ENCODE results near the gene ACOT12. TPM values are rescaled to one million over a fixed set of nuclear protein-coding genes. Genes with fewer than 3 reads are reported as not detected.

Gene ACOT12
- total and polyA plus RNA-seq, 2 of the 13 experiments (the other 11 are each of a cell fraction or from before 2014, with no cell fraction given) = not detected

- no peak for TF ChIP-seq PCBP1 (IDR thresholded peaks at IDR 0.05; ENCODE audit: borderline replicate concordance, low read depth, low read length)
- no peak for TF ChIP-seq ZNF7 (CRISPR knock-in tag; IDR thresholded peaks at IDR 0.05)
- TF ChIP-seq ZBTB44 (CRISPR knock-in tag; IDR thresholded peaks at IDR 0.05) = no peak
- peak; percentile 97 for TF ChIP-seq AHDC1 (CRISPR knock-in tag; IDR thresholded peaks at IDR 0.05; ENCODE audit: borderline replicate concordance)
- TF ChIP-seq MEIS2 (CRISPR knock-in tag; IDR thresholded peaks at IDR 0.05) = peak; percentile 86; the same call in 1 of the 2 replicates
- no peak for TF ChIP-seq REXO4 (CRISPR knock-in tag; IDR thresholded peaks at IDR 0.05; ENCODE audit: borderline replicate concordance)
- no peak for TF ChIP-seq ZFY (CRISPR knock-in tag; IDR thresholded peaks at IDR 0.05)
- TF ChIP-seq ZNF879 (CRISPR knock-in tag; IDR thresholded peaks at IDR 0.05) = no peak
- TF ChIP-seq ZBTB3 (CRISPR knock-in tag; IDR thresholded peaks at IDR 0.05; ENCODE audit: borderline replicate concordance, low read depth) = no peak
- TF ChIP-seq ZNF556 (CRISPR knock-in tag; IDR thresholded peaks at IDR 0.05; ENCODE audit: borderline replicate concordance) = no peak
- TF ChIP-seq JUNB (CRISPR knock-in tag; IDR thresholded peaks at IDR 0.05; ENCODE audit: borderline replicate concordance) = no peak
- TF ChIP-seq RFXANK (CRISPR knock-in tag; IDR thresholded peaks at IDR 0.05) = no peak
- no peak for TF ChIP-seq TOPORS (CRISPR knock-in tag; IDR thresholded peaks at IDR 0.05)
- peak; percentile 93 for TF ChIP-seq MED1 (CRISPR knock-in tag; IDR thresholded peaks at IDR 0.05)
- TF ChIP-seq GPN1 (CRISPR knock-in tag; IDR thresholded peaks at IDR 0.05; ENCODE audit: borderline replicate concordance) = no peak
- TF ChIP-seq ZNF704 (CRISPR knock-in tag; IDR thresholded peaks at IDR 0.05; ENCODE audit: borderline replicate concordance) = no peak
- no peak for TF ChIP-seq SP1 (IDR thresholded peaks at IDR 0.05)
- no peak for TF ChIP-seq SP1 (CRISPR knock-in tag; IDR thresholded peaks at IDR 0.05)
- no peak for TF ChIP-seq XRCC5 (optimal IDR thresholded peaks at IDR 0.05; ENCODE audit: low read length)
These were observed 40.7 kb downstream of the ACOT12 start (continued) for GRCh38 chr5:81353189-81353588.
